ENCODE results near the gene HDAC8.
"Not testable (repeated sequence)": the region's sequence is repeated elsewhere in the genome, so short reads cannot be mapped to it uniquely, and the experiment has no call there.

Gene HDAC8

GRCh38 chrX:72348247-72348979, 224.2 kb downstream of the HDAC8 start:
- no peak for DNase-seq
- in situ Hi-C loops (cut with MboI; ENCODE audit: low pct_unique_long_range_greater_than_20kb, low sequenced_read_pairs), result no loop called here

- in situ Hi-C loops (cut with MboI; ENCODE audit: low pct_unique_long_range_greater_than_20kb, low sequenced_read_pairs), result no loop called here
- DNase-seq, result no peak
Measured at GRCh38 chrX:72347366-72347765, 225.3 kb downstream of the HDAC8 start.

GRCh38 chrX:72346302-72346949, 226.2 kb downstream of the HDAC8 start:
- no peak for DNase-seq
- in situ Hi-C loops (cut with MboI; ENCODE audit: low pct_unique_long_range_greater_than_20kb, low sequenced_read_pairs), result no loop called here

- in situ Hi-C loops (cut with MboI; ENCODE audit: low pct_unique_long_range_greater_than_20kb, low sequenced_read_pairs), result no loop called here
Measured at GRCh38 chrX:72340626-72341025, 232.0 kb downstream of the HDAC8 start.

GRCh38 chrX:72340041-72340440, 232.6 kb downstream of the HDAC8 start:
- DNase-seq, result no peak
- in situ Hi-C loops (cut with MboI; ENCODE audit: low pct_unique_long_range_greater_than_20kb, low sequenced_read_pairs), result no loop called here

More at GRCh38 chrX:72340626-72341025, 232.0 kb downstream of the HDAC8 start:
- DNase-seq, result no peak

GRCh38 chrX:72330131-72330530, 242.5 kb downstream of the HDAC8 start:
- no peak for DNase-seq
- in situ Hi-C loops (cut with MboI; ENCODE audit: low pct_unique_long_range_greater_than_20kb, low sequenced_read_pairs), result no loop called here

GRCh38 chrX:72326605-72327300, 245.9 kb downstream of the HDAC8 start:
- in situ Hi-C loops (cut with MboI; ENCODE audit: low pct_unique_long_range_greater_than_20kb, low sequenced_read_pairs), result no loop called here
- no peak for DNase-seq

- DNase-seq; in situ Hi-C loops (cut with MboI; ENCODE audit: low pct_unique_long_range_greater_than_20kb, low sequenced_read_pairs): not testable (repeated sequence)
Measured at GRCh38 chrX:72319651-72320050, 253.0 kb downstream of the HDAC8 start.

- no peak for DNase-seq
- in situ Hi-C loops (cut with MboI; ENCODE audit: low pct_unique_long_range_greater_than_20kb, low sequenced_read_pairs), result no loop called here
Measured at GRCh38 chrX:72317139-72317538, 255.5 kb downstream of the HDAC8 start.

GRCh38 chrX:72316408-72317110, 256.1 kb downstream of the HDAC8 start:
- DNase-seq, result no peak
- in situ Hi-C loops (cut with MboI; ENCODE audit: low pct_unique_long_range_greater_than_20kb, low sequenced_read_pairs), result no loop called here

GRCh38 chrX:72314881-72315280, 257.8 kb downstream of the HDAC8 start:
- DNase-seq, result no peak
- in situ Hi-C loops (cut with MboI; ENCODE audit: low pct_unique_long_range_greater_than_20kb, low sequenced_read_pairs), result no loop called here

GRCh38 chrX:72313707-72314641, 258.7 kb downstream of the HDAC8 start:
- DNase-seq, result no peak

GRCh38 chrX:72312311-72312940, 260.2 kb downstream of the HDAC8 start:
- in situ Hi-C loops (cut with MboI; ENCODE audit: low pct_unique_long_range_greater_than_20kb, low sequenced_read_pairs), result no loop called here
- DNase-seq, result no peak

More at GRCh38 chrX:72313707-72314641, 258.7 kb downstream of the HDAC8 start:
- in situ Hi-C loops (cut with MboI; ENCODE audit: low pct_unique_long_range_greater_than_20kb, low sequenced_read_pairs), result no loop called here

- DNase-seq, result no peak
- in situ Hi-C loops (cut with MboI; ENCODE audit: low pct_unique_long_range_greater_than_20kb, low sequenced_read_pairs), result loop anchor here (10.0 kb wide), 1 partner anchor 235 kb away; no protein-coding TSS in a partner anchor
Measured at GRCh38 chrX:72309297-72310071, 263.2 kb downstream of the HDAC8 start.

GRCh38 chrX:72308566-72309296, 263.9 kb downstream of the HDAC8 start:
- in situ Hi-C loops (cut with MboI; ENCODE audit: low pct_unique_long_range_greater_than_20kb, low sequenced_read_pairs), result loop anchor here (10.0 kb wide), 1 partner anchor 236 kb away; no protein-coding TSS in a partner anchor
- peak; percentile 87 for DNase-seq

- in situ Hi-C loops (cut with MboI; ENCODE audit: low pct_unique_long_range_greater_than_20kb, low sequenced_read_pairs), result loop anchor here (10.0 kb wide), 1 partner anchor 237 kb away; no protein-coding TSS in a partner anchor
- no peak for DNase-seq
Measured at GRCh38 chrX:72308209-72308565, 264.5 kb downstream of the HDAC8 start.

- in situ Hi-C loops (cut with MboI; ENCODE audit: low pct_unique_long_range_greater_than_20kb, low sequenced_read_pairs), result loop anchor here (10.0 kb wide), 1 partner anchor 237 kb away; no protein-coding TSS in a partner anchor
- no peak for DNase-seq
Measured at GRCh38 chrX:72307646-72308051, 265.0 kb downstream of the HDAC8 start.
